ENCODE data around the gene AHDC1.

- TF ChIP-seq, protein P1, sequence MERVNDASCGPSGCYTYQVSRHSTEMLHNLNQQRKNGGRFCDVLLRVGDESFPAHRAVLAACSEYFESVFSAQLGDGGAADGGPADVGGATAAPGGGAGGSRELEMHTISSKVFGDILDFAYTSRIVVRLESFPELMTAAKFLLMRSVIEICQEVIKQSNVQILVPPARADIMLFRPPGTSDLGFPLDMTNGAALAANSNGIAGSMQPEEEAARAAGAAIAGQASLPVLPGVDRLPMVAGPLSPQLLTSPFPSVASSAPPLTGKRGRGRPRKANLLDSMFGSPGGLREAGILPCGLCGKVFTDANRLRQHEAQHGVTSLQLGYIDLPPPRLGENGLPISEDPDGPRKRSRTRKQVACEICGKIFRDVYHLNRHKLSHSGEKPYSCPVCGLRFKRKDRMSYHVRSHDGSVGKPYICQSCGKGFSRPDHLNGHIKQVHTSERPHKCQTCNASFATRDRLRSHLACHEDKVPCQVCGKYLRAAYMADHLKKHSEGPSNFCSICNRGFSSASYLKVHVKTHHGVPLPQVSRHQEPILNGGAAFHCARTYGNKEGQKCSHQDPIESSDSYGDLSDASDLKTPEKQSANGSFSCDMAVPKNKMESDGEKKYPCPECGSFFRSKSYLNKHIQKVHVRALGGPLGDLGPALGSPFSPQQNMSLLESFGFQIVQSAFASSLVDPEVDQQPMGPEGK (CRISPR knock-in tag; IDR thresholded peaks at IDR 0.05; ENCODE audit: borderline replicate concordance), result no peak
- no peak for TF ChIP-seq OSR1 (CRISPR knock-in tag; IDR thresholded peaks at IDR 0.05)
These were observed 22.1 kb downstream of the AHDC1 start for GRCh38 chr1:27581823-27582243.

Measured in SK-N-SH treated with all-trans-retinoic acid at 6 μM for 48 hours (cell line).